Measurements from ENCODE around the gene GPR157.

Gene GPR157

DNA sequence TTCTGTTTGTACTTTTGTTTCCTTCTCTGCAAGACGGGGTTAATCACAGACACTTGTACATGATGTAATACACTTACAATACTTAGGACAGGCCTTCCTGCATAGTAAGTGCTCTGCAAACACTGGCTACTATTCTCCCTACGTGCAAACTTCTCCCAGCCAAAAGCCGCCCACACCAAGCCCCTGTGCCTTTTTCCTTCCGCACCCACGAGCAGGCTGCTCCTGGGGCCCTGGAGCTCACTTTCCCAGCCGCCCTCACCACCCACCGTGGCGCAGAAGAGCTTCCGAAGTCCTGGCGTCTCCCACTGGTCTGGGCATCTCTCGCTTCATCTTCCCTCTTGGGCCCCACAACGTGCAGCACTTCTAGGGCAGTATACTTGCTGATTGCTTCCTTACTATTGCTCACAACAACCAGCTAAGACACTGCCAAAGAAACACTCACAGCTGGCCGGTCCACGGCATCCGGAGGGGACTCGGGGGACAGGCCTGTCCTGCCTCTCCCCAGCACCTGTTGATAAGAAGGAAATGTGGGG is 22.5 kb upstream of the GPR157 start:
- H3K9me3 ChIP-seq (ENCODE audit: severe bottlenecking): no peaks in the 10 kb centered on the region
- H3K27ac ChIP-seq: no peak overlapping the region
- H3K4me3 ChIP-seq (ENCODE audit: low read depth, low read length): no peak overlapping the region
- peaks cover 48% of the 10 kb centered on the region for H3K36me3 ChIP-seq
- H3K27me3 ChIP-seq (ENCODE audit: insufficient read depth, low read depth, severe bottlenecking): no peaks in the 10 kb centered on the region
- TF ChIP-seq, protein P1, sequence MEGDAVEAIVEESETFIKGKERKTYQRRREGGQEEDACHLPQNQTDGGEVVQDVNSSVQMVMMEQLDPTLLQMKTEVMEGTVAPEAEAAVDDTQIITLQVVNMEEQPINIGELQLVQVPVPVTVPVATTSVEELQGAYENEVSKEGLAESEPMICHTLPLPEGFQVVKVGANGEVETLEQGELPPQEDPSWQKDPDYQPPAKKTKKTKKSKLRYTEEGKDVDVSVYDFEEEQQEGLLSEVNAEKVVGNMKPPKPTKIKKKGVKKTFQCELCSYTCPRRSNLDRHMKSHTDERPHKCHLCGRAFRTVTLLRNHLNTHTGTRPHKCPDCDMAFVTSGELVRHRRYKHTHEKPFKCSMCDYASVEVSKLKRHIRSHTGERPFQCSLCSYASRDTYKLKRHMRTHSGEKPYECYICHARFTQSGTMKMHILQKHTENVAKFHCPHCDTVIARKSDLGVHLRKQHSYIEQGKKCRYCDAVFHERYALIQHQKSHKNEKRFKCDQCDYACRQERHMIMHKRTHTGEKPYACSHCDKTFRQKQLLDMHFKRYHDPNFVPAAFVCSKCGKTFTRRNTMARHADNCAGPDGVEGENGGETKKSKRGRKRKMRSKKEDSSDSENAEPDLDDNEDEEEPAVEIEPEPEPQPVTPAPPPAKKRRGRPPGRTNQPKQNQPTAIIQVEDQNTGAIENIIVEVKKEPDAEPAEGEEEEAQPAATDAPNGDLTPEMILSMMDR (IDR thresholded peaks at IDR 0.05; ENCODE audit: low read depth, low read length): no peak
- DNase-seq: no peak

DNA sequence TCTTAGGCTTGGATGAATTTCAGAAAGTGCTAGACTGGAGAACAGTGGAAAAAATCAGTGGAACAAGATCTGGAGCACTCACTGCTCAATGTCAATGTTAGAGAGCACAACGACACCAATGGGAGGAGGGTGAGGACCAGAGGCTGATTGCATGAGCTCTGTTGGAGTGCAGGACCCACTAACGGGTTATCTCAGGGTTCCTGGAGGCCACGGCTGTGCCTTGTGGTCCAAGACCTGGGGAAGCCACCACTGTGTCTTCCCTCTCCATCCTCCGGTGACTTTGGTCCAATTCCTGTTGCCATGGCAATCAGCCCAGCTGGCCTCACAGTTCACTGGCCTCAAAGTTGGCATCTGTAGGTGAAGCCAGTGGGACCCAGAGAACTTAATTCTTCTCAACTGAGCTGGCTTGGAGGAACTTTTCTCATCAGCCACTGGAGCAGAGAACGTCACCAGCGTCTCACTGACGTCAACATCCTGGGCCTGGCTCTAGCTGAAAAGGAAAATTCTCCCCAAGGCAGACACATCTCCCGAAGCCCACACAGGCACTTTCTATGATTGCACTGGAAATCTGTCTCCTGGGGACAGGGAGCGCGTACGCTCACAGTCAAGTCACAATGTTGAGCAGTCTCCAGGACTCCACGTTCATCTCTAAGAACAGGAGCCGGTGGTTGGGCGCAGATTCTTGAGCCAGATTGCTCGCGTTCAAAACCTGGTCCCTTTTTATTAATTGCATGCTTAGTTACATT is 21.9 kb upstream of the GPR157 start:
- TF ChIP-seq, protein P1 (IDR thresholded peaks at IDR 0.05; ENCODE audit: low read depth, low read length): no peak
- H3K27me3 ChIP-seq (ENCODE audit: insufficient read depth, low read depth, severe bottlenecking): no peaks in the 10 kb centered on the region
- no peak overlapping the region for H3K4me3 ChIP-seq (ENCODE audit: low read depth, low read length)
- DNase-seq: no peak
- peaks cover 48% of the 10 kb centered on the region for H3K36me3 ChIP-seq
- H3K27ac ChIP-seq: no peak overlapping the region
- H3K9me3 ChIP-seq (ENCODE audit: severe bottlenecking): no peaks in the 10 kb centered on the region

DNA sequence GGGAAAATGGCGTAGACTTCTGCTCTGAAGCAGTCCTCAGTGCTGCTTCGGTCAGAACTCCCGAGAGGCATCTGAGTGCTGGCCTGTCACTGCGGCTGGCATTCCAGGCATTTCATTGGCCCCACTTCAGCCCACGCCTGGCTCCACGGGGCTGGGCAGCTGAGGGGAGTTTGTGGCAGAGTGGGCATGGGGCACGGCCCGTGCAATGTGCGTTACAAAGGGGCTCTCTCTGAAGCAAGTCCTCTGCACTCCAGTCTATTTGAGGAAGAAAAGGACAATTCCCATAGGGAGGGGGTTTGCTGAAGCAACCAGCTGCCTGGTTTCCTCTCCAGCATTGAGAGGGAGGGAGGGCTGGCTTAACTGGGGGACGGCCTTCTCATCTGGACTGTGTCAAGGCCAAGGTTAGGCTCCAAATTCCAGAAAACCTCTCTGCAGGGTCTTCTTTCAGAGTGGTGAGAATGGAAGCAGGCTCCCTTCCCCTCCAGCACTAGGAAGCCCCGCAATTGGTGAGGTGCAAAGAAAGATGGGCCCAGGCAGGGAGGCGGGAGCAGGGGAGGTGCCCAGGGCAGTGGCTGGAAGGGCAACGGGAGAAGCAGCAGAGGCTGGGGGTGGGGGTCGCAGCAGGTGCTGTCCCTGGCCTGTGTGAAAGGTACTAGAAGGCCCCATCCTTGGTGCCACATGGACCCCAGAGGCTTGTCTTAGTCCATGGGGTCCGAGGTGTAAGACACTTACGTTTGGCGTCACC is 21.1 kb upstream of the GPR157 start:
- Histone ChIP-seq H3K9me3 (ENCODE audit: severe bottlenecking) (no peaks in the 10 kb centered on the region), H3K4me3 (ENCODE audit: low read depth, low read length) (no peak overlapping the region), H3K27ac (no peak overlapping the region), H3K36me3 (peaks cover 48% of the 10 kb centered on the region), H3K27me3 (ENCODE audit: insufficient read depth, low read depth, severe bottlenecking) (no peaks in the 10 kb centered on the region)
- TF ChIP-seq, protein P1 (IDR thresholded peaks at IDR 0.05; ENCODE audit: low read depth, low read length): no peak
- DNase-seq: no peak

DNA sequence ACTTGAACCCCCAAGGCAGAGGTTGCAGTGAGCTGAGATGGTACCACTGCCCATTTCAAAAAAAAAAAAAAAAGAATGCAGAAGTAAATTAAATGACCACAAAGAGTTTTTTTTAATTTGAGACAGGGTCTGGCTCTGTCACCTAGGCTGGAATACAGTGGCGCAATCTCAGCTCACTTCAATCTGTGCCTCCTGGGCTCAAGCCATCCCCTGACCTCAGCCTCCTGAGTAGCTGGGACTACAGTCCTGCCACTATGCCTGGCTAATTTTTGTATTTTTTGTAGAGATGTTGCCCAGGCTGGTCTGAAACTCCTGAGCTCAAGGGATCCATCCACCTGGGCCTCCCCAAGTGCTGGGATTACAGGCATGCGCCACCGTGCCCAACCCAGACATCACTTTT is 20.2 kb upstream of the GPR157 start:
- no peak for DNase-seq
- H3K27ac ChIP-seq: no peak overlapping the region
- H3K4me3 ChIP-seq (ENCODE audit: low read depth, low read length): no peak overlapping the region
- H3K36me3 ChIP-seq: peaks cover 48% of the 10 kb centered on the region
- TF ChIP-seq, protein P1 (IDR thresholded peaks at IDR 0.05; ENCODE audit: low read depth, low read length): no peak
- no peaks in the 10 kb centered on the region for H3K9me3 ChIP-seq (ENCODE audit: severe bottlenecking)
- no peaks in the 10 kb centered on the region for H3K27me3 ChIP-seq (ENCODE audit: insufficient read depth, low read depth, severe bottlenecking)

DNA sequence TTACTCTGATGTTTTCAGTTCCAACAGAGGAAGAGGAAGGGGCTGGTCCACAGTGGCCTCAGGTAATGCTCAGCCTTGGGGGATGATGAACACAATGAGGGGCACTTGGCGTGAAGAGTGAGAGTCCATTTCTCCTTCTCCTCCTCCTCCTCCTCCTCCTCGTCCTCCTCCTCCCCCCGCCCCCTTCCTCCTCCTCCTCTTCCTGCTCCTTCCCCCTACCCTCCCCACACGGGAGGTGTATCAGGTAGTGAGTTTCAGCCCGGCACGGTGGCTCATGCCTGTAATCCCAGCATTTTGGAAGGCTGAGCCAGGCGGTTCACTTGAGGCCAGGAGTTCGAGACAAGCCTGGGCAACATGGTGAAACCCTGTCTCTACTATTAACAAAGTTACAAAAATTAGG is 17.3 kb upstream of the GPR157 start:
- no peak overlapping the region for H3K4me3 ChIP-seq (ENCODE audit: low read depth, low read length)
- TF ChIP-seq, protein P1 (IDR thresholded peaks at IDR 0.05; ENCODE audit: low read depth, low read length): no peak
- no peak overlapping the region for H3K27ac ChIP-seq
- peaks cover 24% of the 10 kb centered on the region for H3K36me3 ChIP-seq
- DNase-seq: no peak
- no peaks in the 10 kb centered on the region for H3K27me3 ChIP-seq (ENCODE audit: insufficient read depth, low read depth, severe bottlenecking)
- H3K9me3 ChIP-seq (ENCODE audit: severe bottlenecking): no peaks in the 10 kb centered on the region

All from WERI-Rb-1 (cell line).